ENCODE data around the gene SH3PXD2B.
"Not testable (repeated sequence)": the region's sequence is repeated elsewhere in the genome, so short reads cannot be mapped to it uniquely, and the experiment has no call there.

The SH3PXD2B gene

GRCh38 chr5:172294831-172295230 lies 159.5 kb downstream of the SH3PXD2B start:
- no peak for DNase-seq (ENCODE audit: low spot score)

DNA sequence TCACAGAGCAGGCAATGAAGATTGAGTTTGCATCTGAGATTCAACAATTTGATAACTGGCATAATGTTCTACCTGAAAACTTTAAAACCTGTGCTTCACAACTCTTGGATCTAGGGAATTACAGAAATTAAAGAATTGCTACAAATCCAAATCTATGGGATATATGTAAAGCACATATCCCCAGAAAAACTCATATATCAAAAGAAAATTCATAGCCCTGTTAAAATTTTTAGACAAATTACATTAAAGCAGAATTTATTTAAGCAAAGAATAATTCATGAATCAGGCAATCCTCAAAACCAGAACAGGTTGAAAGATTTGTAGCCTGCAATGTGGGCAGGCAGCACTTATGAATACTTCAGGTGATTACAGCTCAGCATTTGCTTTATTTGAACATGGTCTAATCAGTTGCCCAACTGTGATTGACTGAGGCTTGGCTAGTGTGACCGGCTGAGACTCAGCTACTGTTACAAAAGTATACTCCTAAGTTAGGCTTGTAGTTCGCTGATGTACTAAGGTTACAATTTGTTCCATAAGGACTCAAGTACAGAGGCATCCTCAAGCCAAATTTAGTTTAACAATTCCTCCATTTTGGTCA lies 160.5 kb downstream of the SH3PXD2B start:
- no peak for DNase-seq (ENCODE audit: low spot score)

DNA sequence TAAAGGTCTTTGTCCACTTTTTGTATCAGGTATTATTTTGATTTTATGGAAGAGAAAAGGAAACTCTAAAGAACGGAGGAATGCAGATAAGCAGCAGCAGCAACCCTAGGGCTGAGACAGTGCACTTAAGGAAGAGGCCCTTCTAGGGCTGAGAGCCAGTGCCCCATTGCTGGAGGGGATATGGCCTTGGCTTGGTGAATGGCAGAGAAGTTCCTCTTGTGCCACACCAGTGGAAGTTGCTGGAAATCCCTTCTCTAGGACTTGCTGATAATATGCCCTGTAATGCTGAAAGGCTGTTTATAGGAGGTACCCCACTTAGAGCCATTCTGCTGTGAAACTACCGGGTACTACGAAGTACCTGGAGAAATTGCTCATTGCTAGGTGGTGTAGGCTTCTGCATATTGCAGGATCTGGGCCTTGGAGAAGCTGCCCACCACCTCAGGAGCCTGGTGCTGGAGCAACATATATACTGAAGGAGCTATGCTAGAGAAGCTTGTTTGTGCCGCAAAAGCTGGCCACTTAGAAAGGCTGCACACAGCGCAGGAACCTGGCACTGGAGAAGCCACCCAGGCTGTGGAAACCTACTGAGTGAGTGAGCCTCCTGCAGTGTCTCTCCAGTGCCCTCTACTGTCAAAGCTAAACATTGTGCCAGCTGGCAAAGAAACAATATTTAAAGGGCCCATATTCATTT lies 161.1 kb downstream of the SH3PXD2B start:
- DNase-seq (ENCODE audit: low spot score): peak; percentile 76

GRCh38 chr5:172291837-172292236 lies 162.5 kb downstream of the SH3PXD2B start:
- DNase-seq (ENCODE audit: low spot score): not testable (repeated sequence)

DNA sequence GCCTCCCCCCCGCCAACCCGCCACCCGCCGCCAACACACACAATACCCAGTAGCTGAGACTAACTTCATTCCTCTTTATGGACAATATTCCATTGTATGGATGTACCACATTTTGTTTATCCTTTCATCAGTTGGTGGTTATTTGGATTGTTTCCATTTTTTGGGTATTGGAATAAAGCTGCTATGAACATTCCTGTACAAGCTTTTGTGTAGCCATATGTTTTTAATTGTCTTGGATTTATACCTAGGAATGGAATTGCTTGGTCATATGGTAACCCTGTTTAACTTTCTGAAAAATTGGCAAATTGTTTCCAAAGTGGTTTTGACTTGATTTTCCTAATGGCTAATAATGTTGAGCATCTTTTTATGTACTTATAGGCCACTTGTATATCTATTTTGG lies 165.9 kb downstream of the SH3PXD2B start:
- no peak for DNase-seq (ENCODE audit: low spot score)

DNA sequence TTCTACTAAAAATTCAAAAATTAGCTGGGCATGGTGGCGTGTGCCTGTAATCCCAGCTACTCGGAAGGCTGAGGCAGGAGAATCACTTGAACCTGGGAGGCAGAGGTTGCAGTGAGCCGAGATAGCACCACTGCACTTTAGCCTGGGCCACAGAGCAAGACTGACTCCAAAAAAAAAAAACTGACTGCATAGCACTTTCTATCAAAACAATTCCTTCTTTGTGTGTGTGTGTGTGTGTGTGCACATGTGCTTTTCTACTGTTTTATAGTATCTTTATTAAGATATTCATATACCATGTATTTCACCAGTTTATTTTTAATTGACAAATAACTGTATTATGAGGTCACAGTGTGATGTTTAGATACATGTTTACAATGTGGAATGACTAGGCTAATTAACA lies 167.2 kb downstream of the SH3PXD2B start:
- not testable (repeated sequence) for DNase-seq (ENCODE audit: low spot score)

DNA sequence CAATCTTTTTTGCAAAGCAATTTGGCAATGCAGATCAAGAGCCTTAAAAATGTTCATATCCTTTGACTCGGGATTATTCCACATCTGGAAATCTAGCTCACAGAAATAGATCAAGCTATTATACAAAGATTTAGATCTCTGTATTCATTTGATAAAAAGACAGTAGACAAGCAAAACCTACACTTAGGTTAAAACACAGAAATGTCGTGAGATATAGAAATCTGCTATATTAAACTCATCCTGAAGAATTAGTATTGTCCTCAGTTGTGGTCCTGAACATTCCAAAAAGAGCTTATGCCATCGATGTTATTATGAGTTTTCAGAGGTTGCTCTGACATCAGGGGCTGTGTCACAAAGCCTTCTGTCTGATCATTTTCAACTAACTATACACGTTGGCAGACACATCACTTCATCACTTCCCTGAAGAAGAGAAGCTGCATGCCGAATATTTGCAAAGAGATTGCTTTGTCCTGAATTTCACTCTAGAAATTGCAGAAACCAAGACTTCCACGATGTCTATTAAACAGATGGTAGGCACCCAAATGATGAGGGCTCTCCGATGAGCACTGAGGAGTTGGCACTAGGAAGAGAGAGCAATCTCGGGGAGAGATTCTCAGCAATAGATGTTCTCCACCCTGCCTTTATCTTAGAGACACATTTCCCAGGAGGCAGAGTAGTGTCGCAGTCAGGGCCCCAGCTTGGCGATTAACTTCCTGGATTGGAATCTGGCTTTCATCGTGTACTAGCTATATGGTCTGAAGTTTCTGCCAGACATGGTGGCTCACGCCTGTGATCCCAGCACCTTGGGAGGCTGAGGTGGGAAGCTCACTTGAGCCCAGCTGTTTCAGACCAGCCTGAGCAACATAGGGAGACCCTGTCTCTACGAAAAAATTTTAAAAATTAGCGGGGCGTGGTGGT lies 168.8 kb downstream of the SH3PXD2B start:
- DNase-seq (ENCODE audit: low spot score): no peak

GRCh38 chr5:172284611-172284980 lies 169.7 kb downstream of the SH3PXD2B start:
- DNase-seq (ENCODE audit: low spot score): no peak

DNA sequence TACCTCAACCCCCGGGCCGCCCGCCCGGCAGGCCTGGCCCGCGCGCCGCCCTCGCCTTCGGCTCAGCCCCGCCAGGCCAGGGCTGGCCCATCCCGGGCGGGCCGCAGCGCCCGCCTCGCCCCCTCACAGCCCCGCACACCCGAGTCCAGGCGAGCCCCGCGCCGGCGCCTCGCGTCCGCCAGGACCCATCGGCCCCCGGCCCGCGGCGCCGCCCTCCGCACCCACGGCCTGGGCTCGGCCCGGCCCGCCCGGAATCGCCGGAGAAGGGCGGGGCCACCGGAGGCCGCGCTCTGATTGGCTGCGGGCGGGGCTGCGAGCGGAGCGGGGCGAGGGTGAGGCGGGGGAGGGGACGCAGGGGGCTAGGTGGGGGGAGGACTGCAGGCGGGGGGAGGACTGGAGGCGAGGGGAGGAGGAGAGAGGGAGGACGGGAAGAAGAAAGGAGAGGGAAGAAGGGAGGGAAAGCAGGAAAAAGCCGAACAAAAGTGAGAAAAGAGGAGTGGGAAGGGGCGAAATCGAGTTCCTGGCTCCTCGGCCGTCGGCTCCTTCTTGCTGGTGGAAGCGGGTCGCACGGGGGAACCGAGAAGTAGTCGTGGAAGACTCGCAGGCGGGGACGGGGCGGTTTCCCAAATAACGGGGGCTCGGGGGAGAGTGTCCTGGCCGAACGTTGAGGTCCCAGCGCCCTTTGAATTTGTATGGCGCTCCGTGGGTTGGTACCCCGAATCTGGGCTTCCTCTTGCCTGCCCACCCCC lies 170.3 kb downstream of the SH3PXD2B start:
- DNase-seq (ENCODE audit: low spot score): peak; percentile 83

GRCh38 chr5:172283020-172283861 lies 171.1 kb downstream of the SH3PXD2B start, which contains the start of gene UBTD2:
Gene UBTD2, minus strand, starts transcription at chr5:172283764. Its CDS starts 99 bp downstream, at chr5:172283665.
- DNase-seq (ENCODE audit: low spot score): peak; percentile 86

GRCh38 chr5:172282272-172283019 lies 171.9 kb downstream of the SH3PXD2B start:
- DNase-seq (ENCODE audit: low spot score): peak; percentile 77

- DNase-seq (ENCODE audit: low spot score): no peak
Observed at GRCh38 chr5:172281346-172281745, 173.0 kb downstream of the SH3PXD2B start.

- DNase-seq (ENCODE audit: low spot score): no peak
Observed at GRCh38 chr5:172280929-172281328, 173.4 kb downstream of the SH3PXD2B start.

- DNase-seq (ENCODE audit: low spot score): no peak
Observed at GRCh38 chr5:172280317-172280716, 174.0 kb downstream of the SH3PXD2B start.

DNA sequence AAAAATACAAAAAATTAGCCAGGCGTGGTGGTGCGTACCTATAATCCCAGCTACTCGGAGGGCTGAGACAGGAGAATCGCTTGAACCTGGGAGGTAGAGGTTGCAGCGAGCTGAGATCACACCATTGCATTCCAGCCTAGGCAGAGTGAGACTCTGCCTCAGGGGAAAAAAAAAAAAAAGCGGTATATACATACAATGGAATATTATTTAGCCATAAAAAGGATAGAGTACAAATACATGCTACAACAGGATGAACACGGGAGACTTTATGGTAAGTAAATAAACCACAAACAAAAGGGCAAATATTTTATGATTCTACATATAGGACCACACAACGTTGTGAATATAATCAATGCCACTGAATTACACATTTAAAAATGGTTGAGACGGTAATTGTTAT lies 176.0 kb downstream of the SH3PXD2B start:
- DNase-seq (ENCODE audit: low spot score): no peak

DNA sequence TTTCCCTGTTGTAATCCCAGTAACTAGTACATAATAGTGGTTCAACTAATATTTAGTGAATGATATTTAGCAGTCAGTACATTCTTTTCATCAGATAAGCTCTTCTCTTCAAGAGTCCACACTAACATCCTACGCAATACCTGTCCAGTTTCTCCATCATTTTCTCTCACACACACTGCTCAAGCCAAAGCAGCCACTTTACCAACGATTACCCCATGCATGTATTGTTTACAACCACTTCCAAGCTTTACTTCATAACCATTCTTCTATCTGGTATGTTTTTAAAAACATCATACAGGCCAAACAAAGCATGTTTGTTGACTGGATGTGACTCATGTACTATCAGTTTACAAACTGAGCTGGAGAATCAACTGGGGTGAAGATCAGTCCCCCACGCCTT lies 178.1 kb downstream of the SH3PXD2B start:
- DNase-seq (ENCODE audit: low spot score): no peak
